DND-41 (cell line): ENCODE measurements around the gene CLRN2.
A peak's percentile ranks its signal among the peaks of the same experiment; 100 is the strongest.

Experiments used
- ATAC-seq: fragments of 200-7000 bp; cut with Tn5 transposase; 3 replicates; pipeline ENCODE4 v1.9.1; 2021; ENCODE audit warnings: low read depth; ENCODE audit not compliant: insufficient read depth
- DNase-seq: peaks from one replicate; pipeline ENCODE4 v3.0.0-alpha.2; 2020
- H2AFZ ChIP-seq: 2 replicates; pipeline ENCODE4 v1.6.0; 2012; ENCODE audit warnings: low read depth, low read length
- H3K27ac ChIP-seq: 2 replicates; pipeline ENCODE4 v1.5.1; 2012; ENCODE audit warnings: low read length, inconsistent platforms
- H3K27me3 ChIP-seq: fragments of 200-600 bp; sonication (generic); 2 replicates; pipeline ENCODE4 v1.6.0; 2012; ENCODE audit warnings: low read length, mild to moderate bottlenecking, inconsistent platforms; ENCODE audit not compliant: insufficient read depth, poor library complexity
- H3K36me3 ChIP-seq: 2 replicates; pipeline ENCODE4 v1.5.1; 2012; ENCODE audit warnings: low read length, inconsistent platforms; ENCODE audit not compliant: insufficient read depth
- H3K4me1 ChIP-seq: 2 replicates; pipeline ENCODE4 v1.5.1; 2012; ENCODE audit warnings: mild to moderate bottlenecking, low read length; ENCODE audit not compliant: insufficient read depth
- H3K4me2 ChIP-seq: 2 replicates; pipeline ENCODE4 v1.6.0; 2012; ENCODE audit warnings: mild to moderate bottlenecking, moderate library complexity, low read length, inconsistent platforms; ENCODE audit not compliant: insufficient read depth
- H3K4me3 ChIP-seq, 2 experiments: fragments of 200-600 bp in 1 of 2; shearing (Covaris generic) in 1 of 2; 2 replicates each; pipeline ENCODE4 v1.5.1; 2012 to 2016; ENCODE audit warnings: inconsistent platforms in 2 of 2, low read length in 2 of 2, mild to moderate bottlenecking in 2 of 2, low read depth in 1 of 2, moderate library complexity in 1 of 2
- H3K79me2 ChIP-seq: 2 replicates; pipeline ENCODE4 v1.6.0; 2012; ENCODE audit warnings: low read length, inconsistent platforms; ENCODE audit not compliant: insufficient read depth
- H3K9ac ChIP-seq: 2 replicates; pipeline ENCODE4 v1.6.0; 2012; ENCODE audit warnings: low read depth, mild to moderate bottlenecking, inconsistent platforms, low read length, moderate library complexity
- H3K9me3 ChIP-seq: 2 replicates; pipeline ENCODE4 v1.5.1; 2012; ENCODE audit warnings: low read length, moderate library complexity, mild to moderate bottlenecking, inconsistent platforms; ENCODE audit not compliant: insufficient read depth, severe bottlenecking
- H4K20me1 ChIP-seq: 2 replicates; pipeline ENCODE4 v1.6.0; 2012; ENCODE audit warnings: low read length; ENCODE audit not compliant: insufficient read depth
- EZH2 ChIP-seq: IDR thresholded peaks from 3 replicates; pipeline ENCODE4 v1.6.1; 2012; ENCODE audit warnings: borderline replicate concordance, low read depth, mild to moderate bottlenecking, moderate library complexity, low read length, inconsistent platforms; ENCODE audit not compliant: severe bottlenecking
- TF ChIP-seq, protein P1 (sequence below): IDR thresholded peaks from 2 replicates; pipeline ENCODE4 v1.5.1; 2012; ENCODE audit warnings: borderline replicate concordance, low read length, moderate library complexity, mild to moderate bottlenecking; ENCODE audit not compliant: poor library complexity, severe bottlenecking; ENCODE audit errors: extremely low read depth

Gene CLRN2

DNA sequence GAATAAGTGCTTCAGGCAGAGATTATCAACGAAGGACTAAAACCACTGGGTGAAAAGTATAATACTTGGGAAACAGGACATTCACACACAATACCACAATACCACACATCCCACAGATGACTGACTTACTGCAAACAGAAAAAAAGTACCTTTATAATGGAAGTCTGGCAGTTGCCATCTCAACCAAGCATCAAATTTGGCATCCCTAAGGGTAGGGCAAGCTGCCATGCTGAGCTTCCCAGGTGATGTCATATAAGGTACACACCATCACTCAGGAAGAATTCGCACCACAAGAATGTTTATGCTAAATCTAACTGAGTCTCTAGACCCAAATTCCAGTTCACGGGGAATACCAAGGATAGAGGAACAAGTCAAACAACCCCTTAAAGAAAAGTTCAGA, 12.2 kb upstream of the CLRN2 start:
- no peak for ATAC-seq
- DNase-seq, result no peak
- Histone ChIP-seq H3K4me2 (no peak overlapping the region), H2AFZ (no peak overlapping the region), H3K27ac (no peak overlapping the region), H3K4me3 (no peak overlapping the region), H3K9ac (no peak overlapping the region), H3K79me2 (no peaks in the 10 kb centered on the region), H3K4me1 (no peaks in the 10 kb centered on the region), H4K20me1 (peaks cover 2% of the 10 kb centered on the region; the same call in 1 of the 2 replicates), H3K36me3 (peaks cover 51% of the 10 kb centered on the region), H3K27me3 (no peaks in the 10 kb centered on the region), H3K9me3 (no peaks in the 10 kb centered on the region)
- no peak for TF ChIP-seq EZH2
- TF ChIP-seq, protein P1, sequence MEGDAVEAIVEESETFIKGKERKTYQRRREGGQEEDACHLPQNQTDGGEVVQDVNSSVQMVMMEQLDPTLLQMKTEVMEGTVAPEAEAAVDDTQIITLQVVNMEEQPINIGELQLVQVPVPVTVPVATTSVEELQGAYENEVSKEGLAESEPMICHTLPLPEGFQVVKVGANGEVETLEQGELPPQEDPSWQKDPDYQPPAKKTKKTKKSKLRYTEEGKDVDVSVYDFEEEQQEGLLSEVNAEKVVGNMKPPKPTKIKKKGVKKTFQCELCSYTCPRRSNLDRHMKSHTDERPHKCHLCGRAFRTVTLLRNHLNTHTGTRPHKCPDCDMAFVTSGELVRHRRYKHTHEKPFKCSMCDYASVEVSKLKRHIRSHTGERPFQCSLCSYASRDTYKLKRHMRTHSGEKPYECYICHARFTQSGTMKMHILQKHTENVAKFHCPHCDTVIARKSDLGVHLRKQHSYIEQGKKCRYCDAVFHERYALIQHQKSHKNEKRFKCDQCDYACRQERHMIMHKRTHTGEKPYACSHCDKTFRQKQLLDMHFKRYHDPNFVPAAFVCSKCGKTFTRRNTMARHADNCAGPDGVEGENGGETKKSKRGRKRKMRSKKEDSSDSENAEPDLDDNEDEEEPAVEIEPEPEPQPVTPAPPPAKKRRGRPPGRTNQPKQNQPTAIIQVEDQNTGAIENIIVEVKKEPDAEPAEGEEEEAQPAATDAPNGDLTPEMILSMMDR, result no peak

GRCh38 chr4:17504081-17504480, 10.9 kb upstream of the CLRN2 start:
- ATAC-seq, result no peak
- H3K9me3 ChIP-seq, result no peaks in the 10 kb centered on the region
- peaks cover 44% of the 10 kb centered on the region for H3K36me3 ChIP-seq
- TF ChIP-seq, protein P1, result no peak
- TF ChIP-seq EZH2, result no peak
- H3K4me1 ChIP-seq, result no peaks in the 10 kb centered on the region
- no peak overlapping the region for H3K27ac ChIP-seq
- H4K20me1 ChIP-seq, result peaks cover 2% of the 10 kb centered on the region; the same call in 1 of the 2 replicates
- no peak overlapping the region for H3K4me3 ChIP-seq
- H3K4me2 ChIP-seq, result no peak overlapping the region
- no peak overlapping the region for H2AFZ ChIP-seq
- no peaks in the 10 kb centered on the region for H3K27me3 ChIP-seq
- no peak overlapping the region for H3K9ac ChIP-seq
- no peaks in the 10 kb centered on the region for H3K79me2 ChIP-seq
- DNase-seq, result no peak

DNA sequence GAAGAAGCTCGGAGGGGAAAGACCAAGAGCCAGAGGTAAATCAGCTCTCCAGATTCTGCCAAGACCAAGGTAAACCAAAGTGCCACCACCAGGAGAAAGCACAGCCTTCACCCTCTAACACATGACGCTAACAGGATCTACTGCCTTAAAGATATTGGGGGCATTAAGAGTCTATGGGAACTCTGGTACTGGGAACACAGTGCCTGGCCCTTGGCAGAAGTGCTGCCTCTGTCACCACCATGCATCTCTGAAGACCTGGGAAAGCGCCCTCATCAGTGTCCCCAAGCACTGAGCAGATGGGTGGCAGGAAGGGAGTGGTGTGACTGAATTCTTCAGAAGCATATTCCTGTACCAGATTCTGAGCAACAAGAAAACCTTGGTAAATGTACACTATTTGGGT, 4.4 kb upstream of the CLRN2 start:
- no peak for TF ChIP-seq EZH2
- TF ChIP-seq, protein P1, result no peak
- no peaks in the 10 kb centered on the region for H3K27me3 ChIP-seq
- no peaks in the 10 kb centered on the region for H3K9me3 ChIP-seq
- H3K4me2 ChIP-seq, result peak overlapping the region; percentile 67
- H3K36me3 ChIP-seq, result peaks cover 3% of the 10 kb centered on the region; the same call in 1 of the 2 replicates
- DNase-seq (no peak), ATAC-seq (no peak)
- peaks cover 22% of the 10 kb centered on the region for H3K4me1 ChIP-seq
- H3K4me3 ChIP-seq, result peak overlapping the region in 1 of 2 experiments; percentile 68; a peak in 1 of 4 replicates
- no peak overlapping the region; the same call in 1 of the 2 replicates for H3K9ac ChIP-seq
- no peak overlapping the region for H2AFZ ChIP-seq
- H4K20me1 ChIP-seq, result peaks cover 2% of the 10 kb centered on the region; the same call in 1 of the 2 replicates
- H3K27ac ChIP-seq, result no peak overlapping the region
- H3K79me2 ChIP-seq, result peaks cover 18% of the 10 kb centered on the region; the same call in 1 of the 2 replicates
